ENCODE results near the gene PDE10A.

PDE10A gene

DNA sequence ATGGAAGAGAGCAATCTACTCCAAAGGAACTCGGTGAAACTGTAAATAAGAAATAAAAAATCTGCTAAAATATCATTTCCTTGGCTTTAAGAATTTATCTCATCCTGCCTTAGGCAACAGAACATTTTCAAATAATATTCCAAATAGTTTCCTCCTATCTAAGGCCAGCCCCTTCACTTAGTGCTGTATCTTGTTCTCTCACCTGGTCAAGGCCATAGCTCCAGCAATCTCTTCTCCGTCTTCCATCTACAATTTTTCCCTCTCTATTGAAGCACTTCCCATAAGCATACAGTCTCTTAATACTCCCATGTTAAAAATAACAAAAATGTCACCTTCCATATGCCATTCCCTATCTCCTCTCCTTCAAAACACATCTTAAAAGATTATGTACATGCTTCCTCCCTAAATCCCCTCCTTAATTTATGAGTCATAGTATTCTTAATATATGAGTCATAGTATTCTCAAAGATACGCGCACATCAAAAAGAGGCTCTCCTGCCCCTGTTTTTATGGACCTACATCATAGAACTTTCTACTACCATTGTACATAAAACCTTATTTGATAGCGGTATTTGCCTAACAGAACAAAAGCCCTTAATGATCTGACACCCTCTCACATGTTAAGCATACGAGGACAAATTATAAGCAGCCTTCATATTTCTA is 146.9 kb downstream of the PDE10A start:
- Histone ChIP-seq H3K4me3 (ENCODE audit: insufficient read depth, low read length, poor library complexity, severe bottlenecking) (no peak overlapping the region), H3K79me2 (ENCODE audit: insufficient read depth, low read length) (no peaks in the 10 kb centered on the region), H3K27me3 (ENCODE audit: low read length) (no peaks in the 10 kb centered on the region), H3K27ac (ENCODE audit: low read depth, low read length) (no peak overlapping the region), H3K9me2 (replicated peaks; ENCODE audit: insufficient read depth, low read length) (no peaks in the 10 kb centered on the region), H3K4me2 (ENCODE audit: low read depth, low read length, poor library complexity, severe bottlenecking) (no peak overlapping the region), H3K36me3 (ENCODE audit: low read length) (no peaks in the 10 kb centered on the region), H2AFZ (ENCODE audit: low read depth, low read length, severe bottlenecking) (no peak overlapping the region), H3K9ac (ENCODE audit: low read length) (no peak overlapping the region), H4K20me1 (ENCODE audit: low read depth, low read length) (no peaks in the 10 kb centered on the region), H3F3A (ENCODE audit: insufficient read depth) (no peaks in the 10 kb centered on the region), H3K9me3 (ENCODE audit: insufficient read depth, low read length) (no peaks in the 10 kb centered on the region)
- no peak for TF ChIP-seq EZH2phosphoT487 (conservative IDR thresholded peaks at IDR 0.05; ENCODE audit: low read length)
- TF ChIP-seq, protein P1, sequence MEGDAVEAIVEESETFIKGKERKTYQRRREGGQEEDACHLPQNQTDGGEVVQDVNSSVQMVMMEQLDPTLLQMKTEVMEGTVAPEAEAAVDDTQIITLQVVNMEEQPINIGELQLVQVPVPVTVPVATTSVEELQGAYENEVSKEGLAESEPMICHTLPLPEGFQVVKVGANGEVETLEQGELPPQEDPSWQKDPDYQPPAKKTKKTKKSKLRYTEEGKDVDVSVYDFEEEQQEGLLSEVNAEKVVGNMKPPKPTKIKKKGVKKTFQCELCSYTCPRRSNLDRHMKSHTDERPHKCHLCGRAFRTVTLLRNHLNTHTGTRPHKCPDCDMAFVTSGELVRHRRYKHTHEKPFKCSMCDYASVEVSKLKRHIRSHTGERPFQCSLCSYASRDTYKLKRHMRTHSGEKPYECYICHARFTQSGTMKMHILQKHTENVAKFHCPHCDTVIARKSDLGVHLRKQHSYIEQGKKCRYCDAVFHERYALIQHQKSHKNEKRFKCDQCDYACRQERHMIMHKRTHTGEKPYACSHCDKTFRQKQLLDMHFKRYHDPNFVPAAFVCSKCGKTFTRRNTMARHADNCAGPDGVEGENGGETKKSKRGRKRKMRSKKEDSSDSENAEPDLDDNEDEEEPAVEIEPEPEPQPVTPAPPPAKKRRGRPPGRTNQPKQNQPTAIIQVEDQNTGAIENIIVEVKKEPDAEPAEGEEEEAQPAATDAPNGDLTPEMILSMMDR (IDR thresholded peaks at IDR 0.05; ENCODE audit: insufficient read depth, low read length, poor library complexity, severe bottlenecking): no peak

DNA sequence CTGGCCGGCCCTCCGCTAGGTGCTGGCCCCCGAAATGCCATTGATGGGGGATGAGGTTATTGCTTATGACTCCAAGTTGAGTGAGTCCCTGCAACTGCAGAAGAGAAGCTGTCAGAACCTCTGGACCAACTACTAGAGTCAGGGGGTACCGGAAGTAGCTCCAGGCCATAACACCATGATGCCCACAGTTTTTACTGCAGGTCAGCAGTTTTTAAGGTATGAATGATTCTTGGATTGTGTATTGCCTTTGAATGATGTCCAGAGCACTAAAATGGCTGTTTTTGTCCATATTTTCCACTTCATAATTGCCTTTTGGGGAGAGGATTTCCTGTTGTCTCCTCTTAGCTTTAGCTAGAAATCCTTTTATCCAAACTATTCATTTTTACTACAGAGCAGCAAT is 148.4 kb downstream of the PDE10A start:
- no peaks in the 10 kb centered on the region for H3K79me2 ChIP-seq (ENCODE audit: insufficient read depth, low read length)
- no peak overlapping the region for H3K9ac ChIP-seq (ENCODE audit: low read length)
- no peaks in the 10 kb centered on the region for H4K20me1 ChIP-seq (ENCODE audit: low read depth, low read length)
- H3K27me3 ChIP-seq (ENCODE audit: low read length): no peaks in the 10 kb centered on the region
- no peaks in the 10 kb centered on the region for H3F3A ChIP-seq (ENCODE audit: insufficient read depth)
- H2AFZ ChIP-seq (ENCODE audit: low read depth, low read length, severe bottlenecking): no peak overlapping the region
- H3K4me2 ChIP-seq (ENCODE audit: low read depth, low read length, poor library complexity, severe bottlenecking): no peak overlapping the region
- H3K9me2 ChIP-seq (replicated peaks; ENCODE audit: insufficient read depth, low read length): no peaks in the 10 kb centered on the region
- no peaks in the 10 kb centered on the region for H3K36me3 ChIP-seq (ENCODE audit: low read length)
- H3K9me3 ChIP-seq (ENCODE audit: insufficient read depth, low read length): no peaks in the 10 kb centered on the region
- no peak overlapping the region for H3K4me3 ChIP-seq (ENCODE audit: insufficient read depth, low read length, poor library complexity, severe bottlenecking)
- no peak overlapping the region for H3K27ac ChIP-seq (ENCODE audit: low read depth, low read length)
- TF ChIP-seq, protein P1 (IDR thresholded peaks at IDR 0.05; ENCODE audit: insufficient read depth, low read length, poor library complexity, severe bottlenecking): no peak
- no peak for TF ChIP-seq EZH2phosphoT487 (conservative IDR thresholded peaks at IDR 0.05; ENCODE audit: low read length)

DNA sequence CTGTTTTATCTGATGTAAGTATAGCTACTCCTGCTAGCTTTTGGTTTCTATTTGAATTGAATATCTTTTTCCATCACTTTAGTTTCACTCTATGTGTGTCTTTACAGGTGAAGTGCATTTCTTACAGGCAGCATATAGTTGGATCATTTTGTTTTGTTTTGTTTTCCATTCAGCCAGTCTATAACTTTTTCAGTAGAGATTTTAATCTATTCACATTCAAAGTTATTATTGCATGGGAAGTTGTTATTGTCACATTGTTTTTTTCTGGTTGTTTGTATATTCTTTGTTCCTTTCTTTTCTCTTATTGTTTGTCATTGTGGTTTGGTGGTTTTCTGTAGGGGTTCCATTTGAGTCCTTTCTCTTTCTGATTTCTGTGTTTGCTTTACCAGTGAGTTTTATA is 151.2 kb downstream of the PDE10A start:
- no peak for TF ChIP-seq EZH2phosphoT487 (conservative IDR thresholded peaks at IDR 0.05; ENCODE audit: low read length)
- TF ChIP-seq, protein P1 (IDR thresholded peaks at IDR 0.05; ENCODE audit: insufficient read depth, low read length, poor library complexity, severe bottlenecking): no peak
- Histone ChIP-seq H3K27me3 (ENCODE audit: low read length) (no peaks in the 10 kb centered on the region), H3K79me2 (ENCODE audit: insufficient read depth, low read length) (no peaks in the 10 kb centered on the region), H3K36me3 (ENCODE audit: low read length) (no peaks in the 10 kb centered on the region), H3K4me2 (ENCODE audit: low read depth, low read length, poor library complexity, severe bottlenecking) (no peak overlapping the region), H2AFZ (ENCODE audit: low read depth, low read length, severe bottlenecking) (no peak overlapping the region), H3K4me3 (ENCODE audit: insufficient read depth, low read length, poor library complexity, severe bottlenecking) (no peak overlapping the region), H3K9me3 (ENCODE audit: insufficient read depth, low read length) (no peaks in the 10 kb centered on the region), H4K20me1 (ENCODE audit: low read depth, low read length) (no peaks in the 10 kb centered on the region), H3K27ac (ENCODE audit: low read depth, low read length) (no peak overlapping the region), H3K9me2 (replicated peaks; ENCODE audit: insufficient read depth, low read length) (no peaks in the 10 kb centered on the region), H3K9ac (ENCODE audit: low read length) (no peak overlapping the region), H3F3A (ENCODE audit: insufficient read depth) (no peaks in the 10 kb centered on the region)
